B cell (primary cell): ENCODE data around the gene ISCU. TPM values are rescaled to one million over a fixed set of nuclear protein-coding genes. Genes with fewer than 3 reads are reported as not detected.

Experiments
- ATAC-seq: fragments of 200-7000 bp; cut with Tn5 transposase; one replicate; pipeline ENCODE4 v1.10.0; 2021; ENCODE audit warnings: low read depth, mild to moderate bottlenecking, moderate number of reproducible peaks, moderate library complexity
- CTCF ChIA-PET: fragments of 350-600 bp; sonication (Branson Sonifier 250); formaldehyde crosslinking; loops from one replicate; lab custom pipeline; 2021; ENCODE audit warnings: antibody characterized with exemption, inconsistent platforms; lab: Charles Lee
- POLR2A ChIA-PET: fragments of 350-600 bp; sonication (Branson Sonifier 250); formaldehyde crosslinking; loops from one replicate; lab custom pipeline; 2021; ENCODE audit warnings: antibody characterized with exemption; lab: Charles Lee
- DNase-seq: peaks from one replicate; pipeline ENCODE4 v3.0.0; 2013
- H2AFZ ChIP-seq: 2 replicates; pipeline ENCODE4 v1.6.1; 2012; ENCODE audit warnings: mild to moderate bottlenecking, low read depth, low read length; ENCODE audit not compliant: insufficient read depth, poor library complexity, severe bottlenecking
- H3K27ac ChIP-seq, 2 donors: 1 replicate in 1 of 2; 2 replicates in 1 of 2; pipeline ENCODE4 v1.5.1; 2012 to 2013; ENCODE audit warnings: low read length in 2 of 2, mild to moderate bottlenecking in 2 of 2, moderate library complexity in 1 of 2
- H3K27me3 ChIP-seq, 4 experiments: fragments of 200-600 bp in 1 of 4; sonication (generic) in 1 of 4; replicated peaks in 1 of 4; 1 replicate in 2 of 4; 2 replicates in 2 of 4; pipeline versions ENCODE4 v1.6.1 to v1.7.0; 2013 to 2016; ENCODE audit warnings: low read length in 3 of 4, mild to moderate bottlenecking in 2 of 4, mixed read lengths in 1 of 4, moderate library complexity in 1 of 4; ENCODE audit not compliant: insufficient read depth in 4 of 4, control insufficient read depth in 3 of 4; ENCODE audit errors: control extremely low read depth in 1 of 4
- H3K36me3 ChIP-seq, 2 experiments: replicated peaks in 1 of 2; 1 replicate in 1 of 2; 2 replicates in 1 of 2; pipeline versions ENCODE4 v1.6.1 to v1.7.1; 2013; ENCODE audit warnings: low read length in 1 of 2; ENCODE audit not compliant: insufficient read depth in 2 of 2, control insufficient read depth in 1 of 2; ENCODE audit errors: control extremely low read depth in 1 of 2, extremely low read depth in 1 of 2
- H3K4me1 ChIP-seq, 2 donors: fragments of 200-600 bp in 1 of 2; sonication (generic) in 1 of 2; 1 replicate in 1 of 2; 2 replicates in 1 of 2; pipeline versions ENCODE4 v1.5.1 to v1.6.1; 2013 to 2017; ENCODE audit warnings: low read length in 2 of 2; ENCODE audit not compliant: control insufficient read depth in 2 of 2, insufficient read depth in 2 of 2
- H3K4me2 ChIP-seq: replicated peaks from 2 replicates; pipeline ENCODE3; 2012; ENCODE audit warnings: mild to moderate bottlenecking, low read depth, low read length; ENCODE audit not compliant: poor library complexity, severe bottlenecking
- H3K4me3 ChIP-seq, 5 experiments: fragments of 200-600 bp in 1 of 5; sonication (generic) in 1 of 5; 1 replicate in 3 of 5; 2 replicates in 2 of 5; pipeline versions ENCODE4 v1.5.1 to v1.7.0; 2011 to 2016; ENCODE audit warnings: low read length in 4 of 5, mild to moderate bottlenecking in 4 of 5, low read depth in 2 of 5, control low read depth in 1 of 5, moderate library complexity in 1 of 5; ENCODE audit not compliant: insufficient read depth in 1 of 5; ENCODE audit errors: control extremely low read depth in 1 of 5, extremely low read depth in 1 of 5
- H3K79me2 ChIP-seq: fragments of 200-600 bp; sonication (generic); one replicate; pipeline ENCODE4 v1.6.0; 2016; ENCODE audit warnings: low read length; ENCODE audit not compliant: control insufficient read depth, insufficient read depth
- H3K9ac ChIP-seq: fragments of 200-600 bp; sonication (generic); 2 replicates; pipeline ENCODE4 v1.6.1; 2017; ENCODE audit warnings: mild to moderate bottlenecking, low read length, moderate library complexity
- H3K9me3 ChIP-seq, 3 donors: one replicate each; pipeline versions ENCODE4 v1.6.1 to v1.7.1; 2013; ENCODE audit warnings: low read length in 2 of 3; ENCODE audit not compliant: control insufficient read depth in 2 of 3, insufficient read depth in 1 of 3; ENCODE audit errors: control extremely low read depth in 1 of 3
- H4K20me1 ChIP-seq: 2 replicates; pipeline ENCODE4 v1.6.0; 2012; ENCODE audit warnings: mild to moderate bottlenecking, low read length; ENCODE audit not compliant: insufficient read depth, control insufficient read depth, poor library complexity, severe bottlenecking
- H3K27ac Mint-ChIP-seq: one replicate; pipeline ENCODE4 v1.8.0; 2021; ENCODE audit warnings: mixed read lengths
- H3K27me3 Mint-ChIP-seq: one replicate; pipeline ENCODE4 v1.8.0; 2021; ENCODE audit warnings: mixed read lengths
- H3K4me1 Mint-ChIP-seq: one replicate; pipeline ENCODE4 v1.8.0; 2021; ENCODE audit warnings: mixed read lengths
- H3K4me3 Mint-ChIP-seq: one replicate; pipeline ENCODE4 v1.8.0; 2021; ENCODE audit warnings: mixed read lengths
- H3K9me3 Mint-ChIP-seq: one replicate; pipeline ENCODE4 v1.8.0; 2022; ENCODE audit warnings: mixed read lengths; ENCODE audit not compliant: insufficient read depth
- CTCF ChIP-seq: fragments of 200-600 bp; IDR thresholded peaks from one replicate; pipeline ENCODE4 v1.8.0; 2022; ENCODE audit warnings: antibody characterized with exemption, mild to moderate bottlenecking
- EZH2 ChIP-seq: IDR thresholded peaks from 2 replicates; pipeline ENCODE4 v1.6.1; 2012; ENCODE audit warnings: borderline replicate concordance, low read depth, mild to moderate bottlenecking, moderate library complexity, low read length; ENCODE audit not compliant: insufficient read depth, poor library complexity, severe bottlenecking
- WGBS: methylation state at CpG from one replicate; pipeline ENCODE4 v1.1.5; 2013; ENCODE audit warnings: missing lambda C conversion rate; ENCODE audit not compliant: insufficient coverage; 5-methylcytosine and 5-hydroxymethylcytosine counted together
- intact Hi-C: fragments of 100-400 bp; cut with micrococcal nuclease; formaldehyde crosslinking; loops from one replicate; pipeline ENCODE4 v1.10.0; 2022
- polyA plus RNA-seq: library from polyadenylated mRNA; depleted of rRNA; stranded (reverse); fragments of >200 nt; gene quantifications from 2 replicates; pipeline ENCODE4 v1.2.3, GENCODE V29; 2012
- total RNA-seq, 2 donors: library from RNA; stranded (reverse); fragments of 120-200 nt in 1 of 2; gene quantifications; 1 replicate in 1 of 2; 2 replicates in 1 of 2; pipeline versions ENCODE4 v1.2.3 to v1.2.4, GENCODE V29; 2013 to 2022

ISCU gene
- total and polyA plus RNA-seq, 2 donors (not counting 1 experiment from before 2014, with no cell fraction given), result 173 to 209 TPM

- no peak overlapping the region for H2AFZ ChIP-seq
- H4K20me1 ChIP-seq, result no peaks in the 10 kb centered on the region
- Mint-ChIP-seq H3K27me3 (peaks cover 4% of the 10 kb centered on the region), H3K27ac (no peak overlapping the region), H3K4me3 (no peak overlapping the region), H3K4me1 (no peaks in the 10 kb centered on the region), H3K9me3 (no peaks in the 10 kb centered on the region)
- intact Hi-C loops, result no loop called here
- POLR2A ChIA-PET, result no interaction called here
- H3K27me3 ChIP-seq, result no peaks in the 10 kb centered on the region
- CTCF ChIA-PET, result no interaction called here
- ATAC-seq (no peak), DNase-seq (no peak)
- H3K4me3 ChIP-seq, result no peak overlapping the region
- no peak overlapping the region for H3K27ac ChIP-seq
- 100% methylated on average over 1 of the region's 4 CpGs for WGBS
- no peaks in the 10 kb centered on the region for H3K36me3 ChIP-seq
- no peaks in the 10 kb centered on the region for H3K79me2 ChIP-seq
- H3K9ac ChIP-seq, result no peak overlapping the region
- TF ChIP-seq EZH2 (no peak), CTCF (no peak)
- H3K9me3 ChIP-seq, result no peaks in the 10 kb centered on the region
- H3K4me1 ChIP-seq, result no peaks in the 10 kb centered on the region
- no peak overlapping the region for H3K4me2 ChIP-seq
These were observed 23.5 kb downstream of the ISCU start for GRCh38 chr12:108585864-108586263.

- Histone ChIP-seq H3K27me3 (no peaks in the 10 kb centered on the region), H4K20me1 (no peaks in the 10 kb centered on the region), H3K9me3 (no peaks in the 10 kb centered on the region), H3K27ac (no peak overlapping the region), H3K9ac (no peak overlapping the region), H3K4me2 (no peak overlapping the region), H3K36me3 (no peaks in the 10 kb centered on the region), H3K4me1 (no peaks in the 10 kb centered on the region), H2AFZ (no peak overlapping the region), H3K79me2 (no peaks in the 10 kb centered on the region), H3K4me3 (no peak overlapping the region)
- TF ChIP-seq EZH2 (no peak), CTCF (no peak)
- H3K4me1 Mint-ChIP-seq, result no peaks in the 10 kb centered on the region
- ChIA-PET CTCF (no interaction called here), POLR2A (no interaction called here)
- H3K27ac Mint-ChIP-seq, result no peak overlapping the region
- intact Hi-C loops, result no loop called here
- DNase-seq, result no peak
- no peak for ATAC-seq
- peaks cover 4% of the 10 kb centered on the region for H3K27me3 Mint-ChIP-seq
- WGBS, result 94% methylated on average over 9 of the region's 11 CpGs
- no peaks in the 10 kb centered on the region for H3K9me3 Mint-ChIP-seq
- H3K4me3 Mint-ChIP-seq, result no peak overlapping the region
These were observed 23.9 kb downstream of the ISCU start for GRCh38 chr12:108586306-108586705.
